Thoracic aorta (tissue), 2 donors: ENCODE measurements around the gene SSTR5. TPM values are rescaled to one million over a fixed set of nuclear protein-coding genes. Genes with fewer than 3 reads are reported as not detected.

ENCODE experiments used
- ATAC-seq: fragments of 150-250 bp; one replicate; pipeline ENCODE4 v1.8.0; 2017; ENCODE audit warnings: low read depth; ENCODE audit not compliant: insufficient number of reproducible peaks, low FRiP score
- DNase-seq: peaks from one replicate; pipeline ENCODE4 v3.0.0-alpha.2; 2020; ENCODE audit warnings: low spot score
- H3K27ac ChIP-seq, 2 donors: fragments of 200-600 bp; sonication (generic); 1 replicate in 1 of 2; 2 replicates in 1 of 2; pipeline ENCODE4 v1.5.1; 2016; ENCODE audit warnings: mild to moderate bottlenecking in 2 of 2, moderate library complexity in 2 of 2
- H3K27me3 ChIP-seq: fragments of 200-600 bp; sonication (generic); replicated peaks from 2 replicates; pipeline ENCODE4 v1.6.0; 2016; ENCODE audit warnings: mild to moderate bottlenecking; ENCODE audit not compliant: insufficient read depth
- H3K36me3 ChIP-seq: fragments of 200-600 bp; sonication (generic); one replicate; pipeline ENCODE4 v1.5.1; 2016
- H3K4me1 ChIP-seq, 2 donors: fragments of 200-600 bp; sonication (generic); 1 replicate in 1 of 2; 2 replicates in 1 of 2; pipeline versions ENCODE4 v1.5.1 to v1.6.0; 2016; ENCODE audit warnings: low read depth in 2 of 2, mild to moderate bottlenecking in 1 of 2; ENCODE audit not compliant: control insufficient read depth in 1 of 2
- H3K4me3 ChIP-seq: fragments of 200-600 bp; sonication (generic); 2 replicates; pipeline ENCODE4 v1.5.1; 2016; ENCODE audit warnings: mild to moderate bottlenecking
- H3K9me3 ChIP-seq: fragments of 200-600 bp; sonication (generic); 2 replicates; pipeline ENCODE4 v1.5.1; 2016
- CTCF ChIP-seq: fragments of 200-600 bp; sonication (generic); IDR thresholded peaks from one replicate; pipeline ENCODE4 v1.5.1; 2019; ENCODE audit warnings: antibody characterized with exemption
- total RNA-seq, 2 donors: library from RNA; depleted of rRNA; stranded (reverse); fragments of >200 nt; gene quantifications; one replicate each; pipeline versions ENCODE4 v1.1.0 to v1.2.3, GENCODE V29; 2016

Gene SSTR5
- total RNA-seq, 2 donors from 2014 or later = 3.0 to 3.8 TPM

DNA sequence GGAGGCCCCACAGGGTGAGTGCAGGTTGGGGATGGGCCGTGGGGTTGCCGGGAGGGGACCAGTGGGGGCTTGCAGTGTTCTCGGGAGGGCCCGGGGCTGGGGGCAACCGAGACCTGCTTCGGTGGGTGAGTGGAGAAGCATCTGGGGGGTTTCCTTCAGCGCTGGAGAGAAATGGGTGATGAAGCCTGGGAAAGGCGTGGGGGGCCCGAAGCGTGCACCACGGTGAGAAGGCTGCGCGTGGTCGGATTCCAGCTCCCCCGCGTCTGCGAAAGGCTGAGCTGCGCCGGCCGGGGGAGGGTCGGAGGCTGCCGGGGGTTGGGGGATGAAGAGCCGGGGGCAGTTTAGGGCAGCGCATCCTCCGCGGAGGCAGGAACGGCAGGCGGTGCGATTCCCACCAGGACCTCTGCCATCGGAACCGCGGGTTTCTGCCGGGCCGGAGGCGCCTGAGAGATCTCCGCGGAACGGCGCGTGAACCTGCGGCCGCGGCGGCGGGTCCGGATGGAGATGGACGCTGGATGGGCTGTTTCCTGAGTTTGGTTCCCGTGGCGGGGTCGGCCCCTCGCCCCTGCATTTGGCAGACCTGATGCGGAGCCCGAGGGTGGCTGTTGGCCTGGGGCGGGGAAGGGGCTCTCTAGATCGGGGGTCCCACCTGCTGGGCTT lies 6.9 kb upstream of the SSTR5 start:
- no peak overlapping the region for H3K4me3 ChIP-seq
- peaks cover 9% of the 10 kb centered on the region for H3K27me3 ChIP-seq
- no peaks in the 10 kb centered on the region for H3K36me3 ChIP-seq
- ATAC-seq (no peak), DNase-seq (no peak)
- no peaks in the 10 kb centered on the region for H3K9me3 ChIP-seq
- peaks cover 0 to 5% of the 10 kb centered on the region in 2 donors for H3K4me1 ChIP-seq
- TF ChIP-seq CTCF = no peak
- H3K27ac ChIP-seq = no peak overlapping the region

DNA sequence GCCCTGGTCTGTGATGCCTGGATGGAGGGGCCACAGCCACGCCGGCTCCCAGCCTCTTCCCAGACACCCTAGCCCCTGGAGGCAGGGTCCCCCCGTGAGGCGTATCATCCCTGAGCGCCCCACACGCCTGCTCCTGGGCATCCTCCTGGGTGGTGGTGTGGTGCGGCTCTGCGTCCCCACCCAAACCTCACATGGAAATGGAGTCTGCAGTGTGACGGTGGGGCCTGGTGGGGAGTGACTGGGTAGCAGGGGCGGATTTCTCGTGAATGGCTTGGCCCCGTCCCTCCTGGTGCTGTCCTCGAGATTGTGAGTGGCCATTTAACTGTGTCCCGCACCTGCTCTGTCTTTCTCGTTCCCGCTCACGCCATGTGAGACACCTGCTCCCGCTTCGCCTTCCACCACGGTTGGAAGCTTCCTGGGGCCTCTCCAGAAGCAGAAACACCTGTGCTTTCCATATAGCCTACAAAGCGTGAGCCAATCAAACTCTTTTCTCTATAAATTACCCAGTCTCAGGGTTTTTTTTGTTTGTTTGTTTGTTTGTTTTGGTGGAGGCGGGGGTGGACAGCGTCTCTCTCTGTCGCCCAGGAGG lies 5.9 kb upstream of the SSTR5 start:
- H3K4me3 ChIP-seq = no peak overlapping the region
- DNase-seq (no peak), ATAC-seq (no peak)
- peaks cover 0 to 7% of the 10 kb centered on the region in 2 donors for H3K4me1 ChIP-seq
- H3K27ac ChIP-seq = no peak overlapping the region
- no peak for TF ChIP-seq CTCF
- H3K36me3 ChIP-seq = no peaks in the 10 kb centered on the region
- H3K9me3 ChIP-seq = no peaks in the 10 kb centered on the region
- H3K27me3 ChIP-seq = peaks cover 10% of the 10 kb centered on the region

DNA sequence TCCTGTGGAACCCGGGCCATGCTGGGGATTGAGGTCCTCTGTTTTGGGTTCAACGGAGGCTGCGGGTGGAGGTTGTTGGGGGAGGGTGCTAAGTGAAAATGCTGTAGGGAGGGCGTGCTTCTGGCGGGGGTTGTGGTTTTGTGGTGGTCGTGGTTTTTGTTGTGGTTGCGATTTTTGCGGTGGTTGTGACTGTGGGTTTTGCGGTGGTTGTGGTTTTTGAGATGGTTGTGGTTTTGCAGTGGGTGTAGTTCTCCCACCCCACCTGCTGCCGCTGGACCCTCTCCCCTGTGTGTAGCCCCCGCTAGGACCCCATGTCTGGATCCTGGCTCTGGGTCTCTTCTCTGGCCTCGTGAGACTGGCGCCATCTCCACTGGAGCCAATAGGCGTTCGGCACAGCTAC lies 4.9 kb upstream of the SSTR5 start:
- peaks cover 18% of the 10 kb centered on the region for H3K27me3 ChIP-seq

DNA sequence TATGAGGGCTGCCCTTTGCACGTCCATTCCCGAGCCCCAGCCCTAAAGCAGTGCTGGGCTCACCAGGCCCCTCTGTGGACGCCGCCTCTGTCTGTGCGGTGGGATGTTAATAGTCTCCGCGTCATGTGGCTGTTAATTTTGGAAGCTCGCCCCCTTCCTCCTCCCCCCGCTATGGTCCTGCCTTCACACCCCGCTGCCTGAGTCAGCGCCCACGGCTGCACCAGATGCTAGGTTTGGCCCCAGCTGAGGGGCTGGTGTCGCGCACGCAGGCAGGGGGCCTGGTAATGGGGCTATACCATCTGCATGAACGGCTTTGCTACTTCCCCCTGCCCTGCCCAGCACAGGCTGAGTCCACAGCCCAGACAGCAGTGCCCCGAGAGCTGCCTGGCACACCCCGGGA lies 4.1 kb upstream of the SSTR5 start:
- H3K27ac ChIP-seq = no peak overlapping the region
- no peaks in the 10 kb centered on the region for H3K9me3 ChIP-seq
- DNase-seq (no peak), ATAC-seq (no peak)
- H3K36me3 ChIP-seq = no peaks in the 10 kb centered on the region
- no peak for TF ChIP-seq CTCF
- H3K4me1 ChIP-seq = peaks cover 0 to 7% of the 10 kb centered on the region in 2 donors
- H3K4me3 ChIP-seq = no peak overlapping the region
- peaks cover 18% of the 10 kb centered on the region for H3K27me3 ChIP-seq

More for the DNA sequence above, 4.9 kb upstream of the SSTR5 start:
- DNase-seq = no peak
- no peak for ATAC-seq
- H3K4me1 ChIP-seq = peaks cover 0 to 7% of the 10 kb centered on the region in 2 donors
- no peak overlapping the region for H3K27ac ChIP-seq
- no peak overlapping the region for H3K4me3 ChIP-seq
- H3K36me3 ChIP-seq = no peaks in the 10 kb centered on the region
- H3K9me3 ChIP-seq = no peaks in the 10 kb centered on the region
- TF ChIP-seq CTCF = no peak

DNA sequence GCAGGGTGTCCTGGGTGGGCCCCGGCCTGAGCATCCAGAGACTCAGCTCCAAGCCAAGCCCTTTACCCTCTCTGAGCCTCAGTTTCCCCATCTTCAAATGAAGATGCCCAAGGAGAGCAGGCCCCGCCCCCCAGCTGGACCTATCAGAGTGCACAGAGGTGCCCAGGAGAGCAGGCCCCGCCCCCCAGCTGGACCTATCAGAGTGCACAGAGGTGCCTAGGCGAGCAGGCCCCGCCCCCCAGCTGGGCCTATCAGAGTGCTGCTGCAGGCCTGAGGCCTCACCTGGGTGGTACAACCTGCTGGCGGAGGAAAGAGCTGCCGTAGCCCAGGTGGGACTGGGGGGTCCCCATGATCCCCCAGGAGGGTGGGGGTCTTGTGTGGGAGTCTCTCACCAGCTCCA lies 3.4 kb upstream of the SSTR5 start:
- ATAC-seq (no peak), DNase-seq (no peak)
- no peak overlapping the region for H3K27ac ChIP-seq
- no peaks in the 10 kb centered on the region for H3K9me3 ChIP-seq
- no peak overlapping the region for H3K4me3 ChIP-seq
- H3K36me3 ChIP-seq = no peaks in the 10 kb centered on the region
- TF ChIP-seq CTCF = no peak
- peaks cover 0 to 7% of the 10 kb centered on the region in 2 donors for H3K4me1 ChIP-seq
- peaks cover 18% of the 10 kb centered on the region for H3K27me3 ChIP-seq
